PFSK-1 (cell line): ENCODE data around the gene LSAMP.
A peak's percentile ranks its signal among the peaks of the same experiment; 100 is the strongest.

Experiments
- FOXP2 ChIP-seq: optimal IDR thresholded peaks from 2 replicates; pipeline ENCODE3; 2011; ENCODE audit warnings: borderline replicate concordance, control low read depth, inconsistent platforms; ENCODE audit not compliant: insufficient read depth; ENCODE audit errors: extremely low read length, extremely low read depth
- POLR2AphosphoS5 ChIP-seq: IDR thresholded peaks from 2 replicates; pipeline ENCODE4 v1.6.1; 2012; ENCODE audit warnings: low read depth, mild to moderate bottlenecking, control low read depth, low read length, moderate library complexity
- SIN3A ChIP-seq: IDR thresholded peaks from 2 replicates; pipeline ENCODE4 v1.6.1; 2012; ENCODE audit warnings: mild to moderate bottlenecking, low read length, moderate library complexity, borderline replicate concordance; ENCODE audit not compliant: insufficient read depth
- TAF1 ChIP-seq: IDR thresholded peaks from 2 replicates; pipeline ENCODE4 v1.6.1; 2012; ENCODE audit warnings: low read length, control low read depth, borderline replicate concordance; ENCODE audit not compliant: insufficient read depth
- TF ChIP-seq, protein P1 (sequence below), 2 experiments: IDR thresholded peaks; 2 replicates each; pipeline versions ENCODE4 v1.6.1 to v1.8.0; 2011 to 2012; ENCODE audit warnings: low read depth in 2 of 2, low read length in 2 of 2, control low read depth in 1 of 2, inconsistent platforms in 1 of 2, mild to moderate bottlenecking in 1 of 2, moderate library complexity in 1 of 2; ENCODE audit not compliant: insufficient read depth in 1 of 2

Gene LSAMP

DNA sequence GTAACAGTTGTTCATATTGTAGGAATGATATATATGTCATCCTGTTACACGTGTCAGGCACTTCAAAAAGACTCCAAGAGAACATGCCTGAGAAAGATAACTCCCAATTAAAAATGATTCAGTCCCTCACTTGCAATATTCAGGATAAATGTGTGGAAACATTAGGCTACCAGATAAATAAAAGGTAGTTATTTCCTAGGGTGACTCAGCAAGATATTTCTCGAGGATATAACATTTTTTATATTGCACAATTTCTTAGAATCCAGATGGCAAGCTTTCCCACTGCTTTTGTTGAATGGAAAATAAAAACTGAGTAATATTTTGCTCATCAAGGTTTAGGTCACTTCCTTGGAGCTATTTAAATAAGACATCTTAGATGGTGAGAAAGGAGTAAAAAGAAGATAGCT is 640.6 kb downstream of the LSAMP start:
- no peak for TF ChIP-seq FOXP2
- no peak for TF ChIP-seq TAF1
- TF ChIP-seq, protein P1, sequence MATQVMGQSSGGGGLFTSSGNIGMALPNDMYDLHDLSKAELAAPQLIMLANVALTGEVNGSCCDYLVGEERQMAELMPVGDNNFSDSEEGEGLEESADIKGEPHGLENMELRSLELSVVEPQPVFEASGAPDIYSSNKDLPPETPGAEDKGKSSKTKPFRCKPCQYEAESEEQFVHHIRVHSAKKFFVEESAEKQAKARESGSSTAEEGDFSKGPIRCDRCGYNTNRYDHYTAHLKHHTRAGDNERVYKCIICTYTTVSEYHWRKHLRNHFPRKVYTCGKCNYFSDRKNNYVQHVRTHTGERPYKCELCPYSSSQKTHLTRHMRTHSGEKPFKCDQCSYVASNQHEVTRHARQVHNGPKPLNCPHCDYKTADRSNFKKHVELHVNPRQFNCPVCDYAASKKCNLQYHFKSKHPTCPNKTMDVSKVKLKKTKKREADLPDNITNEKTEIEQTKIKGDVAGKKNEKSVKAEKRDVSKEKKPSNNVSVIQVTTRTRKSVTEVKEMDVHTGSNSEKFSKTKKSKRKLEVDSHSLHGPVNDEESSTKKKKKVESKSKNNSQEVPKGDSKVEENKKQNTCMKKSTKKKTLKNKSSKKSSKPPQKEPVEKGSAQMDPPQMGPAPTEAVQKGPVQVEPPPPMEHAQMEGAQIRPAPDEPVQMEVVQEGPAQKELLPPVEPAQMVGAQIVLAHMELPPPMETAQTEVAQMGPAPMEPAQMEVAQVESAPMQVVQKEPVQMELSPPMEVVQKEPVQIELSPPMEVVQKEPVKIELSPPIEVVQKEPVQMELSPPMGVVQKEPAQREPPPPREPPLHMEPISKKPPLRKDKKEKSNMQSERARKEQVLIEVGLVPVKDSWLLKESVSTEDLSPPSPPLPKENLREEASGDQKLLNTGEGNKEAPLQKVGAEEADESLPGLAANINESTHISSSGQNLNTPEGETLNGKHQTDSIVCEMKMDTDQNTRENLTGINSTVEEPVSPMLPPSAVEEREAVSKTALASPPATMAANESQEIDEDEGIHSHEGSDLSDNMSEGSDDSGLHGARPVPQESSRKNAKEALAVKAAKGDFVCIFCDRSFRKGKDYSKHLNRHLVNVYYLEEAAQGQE (IDR thresholded peaks at IDR 0.05; ENCODE audit: insufficient read depth in 1 of 2, low read depth in 2 of 2, low read length in 2 of 2): no peak
- TF ChIP-seq SIN3A: no peak
- no peak for TF ChIP-seq POLR2AphosphoS5

DNA sequence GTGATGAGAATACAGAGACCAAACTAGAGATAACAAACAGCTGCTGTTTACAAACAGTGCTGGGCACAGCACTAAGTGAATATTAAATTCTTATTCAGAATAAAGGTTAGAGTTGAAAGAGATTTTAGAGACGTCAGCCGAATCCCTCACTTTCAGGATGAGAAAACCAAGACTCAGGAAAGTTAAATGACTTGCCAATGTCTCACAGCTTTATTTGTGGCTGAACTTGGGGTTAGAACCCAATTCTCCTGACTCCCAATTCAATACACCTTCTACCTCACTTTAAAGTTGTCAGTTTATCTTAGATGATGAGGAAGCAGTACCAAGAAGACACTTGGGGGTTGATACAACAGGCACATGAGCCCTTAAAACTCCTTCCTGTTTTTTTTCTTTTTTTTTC is 641.1 kb downstream of the LSAMP start:
- TF ChIP-seq SIN3A (no peak), FOXP2 (no peak), POLR2AphosphoS5 (no peak), TAF1 (no peak)
- TF ChIP-seq, protein P1 (IDR thresholded peaks at IDR 0.05; ENCODE audit: insufficient read depth in 1 of 2, low read depth in 2 of 2, low read length in 2 of 2): no peak

DNA sequence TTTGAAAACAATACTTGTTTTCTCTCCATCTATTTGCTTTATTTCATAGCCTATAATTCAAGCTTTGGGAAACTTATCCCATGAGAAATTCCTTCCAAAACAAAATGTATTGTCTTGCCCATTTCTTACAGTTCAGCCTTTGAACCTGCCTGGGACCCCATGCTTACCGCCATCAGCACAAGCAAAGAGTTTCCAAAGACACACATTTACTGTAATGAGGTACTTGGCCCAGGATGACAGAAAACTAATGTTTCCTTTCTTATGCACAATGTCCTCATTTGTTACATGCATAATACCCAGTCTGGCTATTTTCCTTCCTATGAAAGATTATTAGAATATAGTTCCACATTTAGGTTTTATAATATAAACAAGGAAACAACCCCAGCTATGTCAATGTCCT is 641.6 kb downstream of the LSAMP start:
- TF ChIP-seq, protein P1 (IDR thresholded peaks at IDR 0.05; ENCODE audit: insufficient read depth in 1 of 2, low read depth in 2 of 2, low read length in 2 of 2): no peak
- TF ChIP-seq POLR2AphosphoS5 (no peak), FOXP2 (no peak), TAF1 (no peak), SIN3A (no peak)

DNA sequence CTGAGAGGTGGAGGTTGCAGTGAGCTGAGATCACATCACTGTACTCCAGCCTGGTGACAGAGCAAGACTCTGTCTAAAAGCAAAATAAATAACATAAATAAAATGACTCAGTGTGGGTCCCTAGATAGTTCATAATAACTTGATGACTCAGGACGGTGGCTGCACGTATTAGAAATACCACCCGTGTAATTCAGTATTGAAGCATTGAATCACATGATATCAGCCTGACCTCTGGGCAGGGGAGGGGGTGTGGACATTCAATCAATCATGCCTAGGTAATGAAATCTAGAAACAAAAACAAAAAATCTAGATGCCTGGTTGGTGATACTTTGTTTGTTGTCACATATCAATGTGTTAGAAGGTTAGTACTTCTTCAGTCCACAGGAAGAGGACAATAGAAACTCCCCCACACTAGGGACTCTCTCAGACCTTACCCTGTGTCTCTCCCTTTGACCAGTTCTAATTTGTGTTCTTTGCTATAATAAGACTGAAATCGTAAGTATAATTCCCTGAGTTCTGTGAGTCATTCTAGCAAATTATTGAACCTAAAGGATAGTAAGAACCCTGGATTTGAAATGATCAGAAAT is 644.7 kb downstream of the LSAMP start:
- TF ChIP-seq, protein P1 (IDR thresholded peaks at IDR 0.05; ENCODE audit: insufficient read depth in 1 of 2, low read depth in 2 of 2, low read length in 2 of 2): no peak
- TF ChIP-seq FOXP2 (no peak), TAF1 (no peak), POLR2AphosphoS5 (no peak), SIN3A (no peak)

DNA sequence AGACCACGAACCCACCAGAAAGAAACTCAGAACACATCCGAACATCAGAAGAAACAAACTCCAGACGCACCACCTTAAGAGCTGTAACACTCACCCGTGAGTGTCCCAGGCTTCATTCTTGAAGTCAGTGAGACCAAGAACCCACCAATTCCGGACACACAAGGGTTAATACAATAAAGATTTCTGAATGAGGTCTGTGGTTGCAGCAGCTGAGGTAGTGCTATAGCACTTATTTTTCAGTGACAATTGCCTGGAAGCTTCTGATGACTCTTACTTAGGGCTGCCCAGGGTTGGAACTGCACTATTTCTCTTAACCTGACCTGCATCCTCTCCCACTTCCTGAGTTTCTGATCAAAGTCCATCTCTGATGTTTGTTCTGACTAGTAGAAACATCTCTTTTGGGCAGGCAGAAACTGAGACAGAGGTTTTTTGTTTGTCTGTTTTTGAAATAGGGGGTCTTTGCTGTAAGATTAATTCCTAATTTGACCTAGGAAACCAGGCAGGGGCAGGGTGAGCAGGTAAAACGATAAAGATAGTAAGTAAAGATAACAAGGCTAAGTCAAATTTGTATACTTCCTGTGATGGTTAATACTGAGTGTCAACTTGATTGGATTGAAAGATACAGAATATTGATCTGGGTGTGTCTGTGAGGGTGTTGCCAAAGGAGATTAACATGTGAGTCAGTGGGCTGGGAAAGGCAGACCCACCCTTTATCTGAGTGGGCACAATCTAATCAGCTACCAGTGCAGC is 652.9 kb downstream of the LSAMP start:
- no peak for TF ChIP-seq POLR2AphosphoS5
- no peak for TF ChIP-seq TAF1
- TF ChIP-seq SIN3A: peak; percentile 58; the same call in 1 of the 2 replicates
- no peak for TF ChIP-seq FOXP2
